Ammon's horn (tissue), 1 donor: ENCODE measurements around the gene ZBTB34.

ENCODE experiments used
- DNase-seq: peaks from one replicate; pipeline ENCODE4 v3.0.0-alpha.2; 2016; ENCODE audit warnings: low spot score

The ZBTB34 gene

DNA sequence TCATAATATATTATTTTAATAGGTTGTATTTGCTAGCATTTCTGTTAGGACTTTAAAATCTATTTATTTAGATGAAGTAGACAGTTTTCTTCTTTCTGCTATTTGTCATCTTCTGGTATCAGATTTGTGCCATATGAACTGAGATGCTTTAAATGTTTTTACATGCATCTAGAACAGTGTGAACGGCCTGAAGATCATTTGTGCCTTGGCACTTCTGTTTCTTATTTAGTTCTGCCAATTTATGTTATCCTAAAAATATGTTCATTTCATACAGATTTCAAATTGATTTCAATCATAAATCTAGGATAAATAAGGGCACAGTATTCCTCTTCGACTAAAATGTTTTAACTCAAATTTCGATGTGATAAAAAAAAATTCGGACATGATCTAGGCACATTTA, 16.1 kb downstream of the ZBTB34 start:
- no peak for DNase-seq

GRCh38 chr9:126877418-126877817, 17.0 kb downstream of the ZBTB34 start:
- DNase-seq = no peak

DNA sequence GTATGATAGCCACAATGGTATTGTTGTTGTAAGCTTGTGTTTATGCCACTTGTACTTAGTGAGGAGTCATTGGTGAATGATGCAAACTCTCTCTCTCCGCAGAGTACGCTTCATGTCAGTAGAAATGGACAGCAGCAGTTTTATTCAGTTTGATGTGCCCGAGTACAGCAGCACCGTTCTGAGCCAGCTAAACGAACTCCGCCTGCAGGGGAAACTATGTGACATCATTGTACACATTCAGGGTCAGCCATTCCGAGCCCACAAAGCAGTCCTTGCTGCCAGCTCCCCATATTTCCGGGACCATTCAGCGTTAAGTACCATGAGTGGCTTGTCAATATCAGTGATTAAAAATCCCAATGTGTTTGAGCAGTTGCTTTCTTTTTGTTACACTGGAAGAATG, 18.8 kb downstream of the ZBTB34 start:
- no peak for DNase-seq

- DNase-seq = no peak
Observed at GRCh38 chr9:126880226-126880946, 19.9 kb downstream of the ZBTB34 start.

GRCh38 chr9:126880947-126881332, 20.5 kb downstream of the ZBTB34 start:
- peak; percentile 79 for DNase-seq

DNA sequence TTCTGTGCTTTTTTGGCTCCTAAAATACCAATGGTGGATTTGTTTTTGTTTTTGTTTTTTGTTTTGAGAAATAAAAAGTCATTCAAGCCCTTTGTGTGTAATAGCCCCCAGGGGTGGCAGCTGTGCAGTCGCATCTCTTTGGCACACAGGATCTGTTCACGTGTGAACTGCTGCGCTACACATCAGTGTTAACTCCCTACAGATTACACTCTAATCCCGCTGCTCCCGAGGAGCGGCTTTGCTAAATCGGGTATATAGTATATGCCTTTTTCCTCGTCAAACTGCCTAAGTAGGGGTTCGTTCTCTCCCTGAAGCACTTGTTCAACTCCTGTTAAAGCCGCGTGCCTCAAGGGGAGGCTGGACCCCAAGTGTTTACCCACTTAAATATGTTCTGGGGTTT, 22.3 kb downstream of the ZBTB34 start:
- no peak for DNase-seq

DNA sequence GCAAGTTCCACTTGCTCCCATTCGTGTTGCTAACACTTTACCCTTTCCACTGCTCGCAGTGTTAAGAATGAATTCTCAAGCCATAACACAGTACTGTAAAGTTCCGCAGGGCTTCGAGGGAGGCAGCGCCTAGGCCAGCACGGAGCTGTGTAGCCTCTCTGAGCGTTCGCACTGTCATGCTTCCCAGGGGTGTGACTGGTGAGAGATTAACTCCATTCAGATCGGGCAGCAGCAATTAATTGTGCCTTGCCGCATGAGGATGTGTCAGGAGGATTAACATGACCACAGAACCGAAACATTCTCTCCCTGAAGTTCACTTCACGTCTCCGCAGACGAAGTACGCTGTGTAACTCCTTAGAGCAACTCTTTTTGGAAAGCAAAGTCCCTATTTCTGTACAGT, 23.2 kb downstream of the ZBTB34 start:
- DNase-seq = no peak

DNA sequence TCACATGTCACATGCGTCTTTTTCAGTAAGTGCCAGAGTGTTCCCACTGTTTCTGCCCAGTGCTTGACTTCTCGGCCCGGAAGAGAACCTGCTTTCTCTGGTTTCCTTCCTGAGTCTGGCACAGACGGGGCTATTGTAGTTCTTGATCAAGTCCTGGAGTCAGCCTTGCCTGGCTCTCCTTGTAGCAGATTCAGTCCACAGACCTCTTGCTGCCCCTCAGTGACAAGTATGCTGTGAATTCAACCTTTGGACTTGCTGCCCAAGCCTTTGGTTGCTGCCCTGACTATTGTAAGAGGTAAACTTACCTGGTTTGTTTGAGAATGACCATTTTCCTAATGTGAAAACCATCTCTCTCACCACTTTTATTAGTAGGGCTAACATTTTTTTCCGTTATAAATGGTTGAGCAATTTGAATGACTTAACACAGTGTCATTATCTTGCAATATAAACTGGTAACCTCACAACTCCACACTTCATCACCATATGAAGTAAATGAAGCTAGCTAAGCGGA, 24.7 kb downstream of the ZBTB34 start:
- DNase-seq = no peak

- no peak for DNase-seq
Observed at GRCh38 chr9:126886034-126886822, 25.8 kb downstream of the ZBTB34 start.

GRCh38 chr9:126886897-126887296, 26.5 kb downstream of the ZBTB34 start:
- no peak for DNase-seq

DNA sequence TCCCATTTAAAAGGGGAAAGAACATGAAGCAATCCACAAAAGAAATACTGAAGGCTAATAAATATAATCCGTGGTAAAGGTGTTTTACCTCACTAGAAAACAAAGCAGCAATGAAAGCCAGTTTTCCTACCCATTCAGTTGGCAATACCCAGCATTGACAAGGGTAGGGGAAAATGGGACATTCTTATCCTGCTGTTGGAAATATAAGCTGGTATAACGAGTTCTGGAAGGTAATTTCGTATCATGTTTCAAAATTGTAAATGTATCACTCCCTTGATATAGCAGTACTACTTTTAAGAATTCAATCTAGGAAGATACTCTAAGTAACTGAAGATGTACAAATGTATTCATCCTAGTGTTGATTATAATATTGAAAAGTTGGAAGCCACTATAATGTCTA, 31.2 kb downstream of the ZBTB34 start:
- no peak for DNase-seq

DNA sequence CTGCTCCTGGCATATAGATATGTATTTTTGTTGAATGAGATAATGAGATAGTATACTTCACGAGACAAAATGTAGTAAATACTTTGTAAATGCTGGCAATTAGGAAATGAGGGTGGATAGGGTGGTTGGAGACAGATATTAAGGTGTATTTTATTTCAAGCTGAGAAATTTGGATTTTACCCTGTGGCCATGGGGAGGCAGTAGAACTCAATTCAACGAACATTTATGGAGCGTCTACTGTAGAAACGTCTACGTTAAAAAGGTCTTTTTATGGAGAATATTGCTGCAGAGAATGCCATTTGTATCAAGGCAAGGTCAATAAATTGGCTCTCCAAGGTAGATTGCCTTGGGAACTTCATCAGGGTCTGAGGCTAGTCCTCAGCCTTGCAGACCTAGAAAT, 32.6 kb downstream of the ZBTB34 start:
- DNase-seq = no peak

DNA sequence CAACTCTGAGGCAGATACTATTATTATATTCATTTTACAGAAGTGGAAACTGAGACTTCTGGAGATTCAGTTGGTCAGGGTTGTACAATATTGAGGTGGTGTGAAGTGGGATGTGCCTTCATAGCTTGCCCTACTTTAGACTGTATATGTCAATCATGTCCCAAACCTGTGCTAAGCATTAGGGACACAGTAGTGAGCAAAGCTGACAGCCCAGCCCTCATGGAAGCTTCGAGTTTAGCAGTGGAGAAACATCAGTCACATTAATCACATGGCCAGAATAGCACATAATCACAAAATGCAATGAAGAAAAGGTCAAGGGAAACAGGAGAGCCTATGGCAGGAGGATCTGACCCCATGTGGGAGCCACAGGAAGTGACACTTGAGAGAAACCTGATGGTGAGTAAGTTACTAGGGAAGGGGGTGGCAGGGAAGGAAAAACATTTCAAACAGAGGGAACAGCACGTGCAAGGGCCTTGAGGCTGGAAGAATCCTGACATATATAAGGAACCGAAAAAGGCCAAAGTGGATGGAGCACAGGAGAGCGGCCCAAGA, 33.7 kb downstream of the ZBTB34 start:
- DNase-seq = no peak

GRCh38 chr9:126902210-126902609, 41.8 kb downstream of the ZBTB34 start:
- DNase-seq = no peak

- DNase-seq = no peak
Observed at GRCh38 chr9:126904586-126904985, 44.1 kb downstream of the ZBTB34 start.

DNA sequence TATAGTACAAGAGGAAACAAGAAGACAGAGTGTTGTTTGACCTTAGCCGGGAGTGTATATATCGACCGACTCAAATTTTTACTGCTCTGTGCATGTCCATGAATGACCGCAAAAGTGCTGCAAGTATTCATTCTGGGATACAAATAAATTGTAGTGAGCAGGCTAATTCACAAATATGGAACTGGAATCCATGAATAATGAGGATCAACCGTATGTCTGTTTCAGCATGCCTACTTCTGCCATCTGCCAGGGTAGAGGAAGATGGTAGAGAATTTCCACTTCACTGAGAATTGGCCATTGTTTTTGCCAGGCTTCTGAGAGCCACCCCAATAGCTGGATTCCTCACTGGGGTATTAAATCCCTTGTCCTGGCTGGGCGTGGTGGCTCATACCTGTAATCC, 45.7 kb downstream of the ZBTB34 start:
- DNase-seq = peak; percentile 30

- no peak for DNase-seq
Observed at GRCh38 chr9:126907058-126907457, 46.6 kb downstream of the ZBTB34 start.

GRCh38 chr9:126914458-126915280, 54.2 kb downstream of the ZBTB34 start, which contains the start of gene RALGPS1:
Gene RALGPS1 (plus strand): TSS chr9:126914782. CDS start chr9:126962290, 47,508 bp downstream.
- DNase-seq = peak; percentile 99

DNA sequence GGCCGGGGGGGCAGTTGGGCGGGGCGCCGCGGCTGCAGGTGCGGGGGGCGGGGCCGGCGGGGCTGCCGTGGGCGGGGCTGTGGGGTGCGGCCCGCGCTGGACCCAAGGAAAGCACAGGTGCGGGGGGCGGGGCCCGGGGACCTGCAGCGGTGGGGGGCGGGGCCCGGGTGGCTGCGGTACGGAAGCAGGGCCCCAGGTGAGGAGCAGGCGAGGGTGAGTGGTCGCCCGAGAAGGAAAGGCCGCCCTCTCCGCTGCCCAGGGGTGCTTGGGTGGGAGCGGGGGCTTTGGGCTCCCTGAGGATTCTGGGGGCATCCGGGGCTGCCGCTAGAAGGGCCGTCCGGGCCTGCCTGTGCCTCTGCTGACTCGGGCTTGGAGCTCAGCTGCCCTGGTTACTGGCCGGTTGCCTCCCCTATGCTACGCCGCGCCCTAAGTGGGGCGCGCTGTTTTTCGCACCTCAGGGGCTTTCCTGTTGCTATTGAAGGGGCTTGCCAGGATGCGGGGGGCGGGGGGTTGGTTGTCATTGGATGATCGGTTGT, 54.9 kb downstream of the ZBTB34 start:
- DNase-seq = peak; percentile 23

GRCh38 chr9:126915846-126916543, 55.6 kb downstream of the ZBTB34 start:
- DNase-seq = no peak

DNA sequence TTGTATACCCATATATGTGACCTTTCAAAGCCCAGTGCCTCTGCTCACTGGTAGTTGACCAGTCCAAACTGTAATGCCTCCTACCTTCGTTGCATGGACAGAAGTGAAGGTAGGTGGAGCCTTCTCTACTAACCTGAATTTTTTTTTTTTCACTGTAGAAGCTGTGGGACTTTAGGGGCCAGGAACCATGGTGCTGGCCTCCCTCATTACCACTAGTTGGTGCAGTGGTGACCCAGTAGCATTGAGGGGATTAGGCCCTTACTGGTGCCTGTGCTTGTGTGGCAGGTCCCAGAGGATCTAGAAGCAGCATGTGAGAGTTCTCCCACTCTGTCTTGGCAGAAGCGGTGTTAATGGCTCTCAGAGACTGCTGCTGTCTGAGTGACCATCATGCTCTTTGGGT, 56.5 kb downstream of the ZBTB34 start:
- no peak for DNase-seq
